Measurements from ENCODE around the gene TBC1D23.

Gene TBC1D23

DNA sequence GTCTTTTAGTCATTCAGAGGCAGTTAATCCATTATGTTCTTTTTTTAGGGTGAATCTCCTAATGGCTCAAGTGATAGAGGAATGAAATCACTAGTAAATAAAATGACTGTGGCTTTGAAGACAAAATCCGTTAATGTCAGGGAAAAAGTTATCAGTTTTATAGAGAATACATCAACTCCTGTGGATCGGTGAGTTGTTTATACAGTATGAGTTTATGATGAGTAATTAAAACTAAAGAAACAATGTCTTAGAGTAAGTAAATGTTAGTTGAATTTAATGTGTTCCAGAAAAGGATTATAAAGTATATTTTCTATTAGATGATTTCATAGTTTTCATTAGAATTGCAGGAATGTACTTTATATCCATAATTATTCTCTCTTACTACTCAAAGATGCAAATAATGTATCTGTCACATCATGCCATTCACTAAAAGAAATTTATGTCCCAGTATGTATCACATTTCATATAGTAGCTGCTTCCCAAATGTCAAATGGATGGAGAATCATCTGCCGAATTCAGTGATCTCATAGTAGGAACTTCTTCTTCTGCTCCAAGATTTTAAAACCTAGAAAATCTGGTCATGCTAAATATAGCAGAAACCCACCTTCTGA is 49.7 kb downstream of the TBC1D23 start:
- Histone ChIP-seq H3K27ac (ENCODE audit: low read depth, low read length, poor library complexity, severe bottlenecking) (no peak overlapping the region), H3K4me2 (ENCODE audit: low read length) (no peak overlapping the region), H3K36me3 (ENCODE audit: insufficient read depth, low read length) (peaks cover 19% of the 10 kb centered on the region; the same call in 1 of the 2 replicates)

DNA sequence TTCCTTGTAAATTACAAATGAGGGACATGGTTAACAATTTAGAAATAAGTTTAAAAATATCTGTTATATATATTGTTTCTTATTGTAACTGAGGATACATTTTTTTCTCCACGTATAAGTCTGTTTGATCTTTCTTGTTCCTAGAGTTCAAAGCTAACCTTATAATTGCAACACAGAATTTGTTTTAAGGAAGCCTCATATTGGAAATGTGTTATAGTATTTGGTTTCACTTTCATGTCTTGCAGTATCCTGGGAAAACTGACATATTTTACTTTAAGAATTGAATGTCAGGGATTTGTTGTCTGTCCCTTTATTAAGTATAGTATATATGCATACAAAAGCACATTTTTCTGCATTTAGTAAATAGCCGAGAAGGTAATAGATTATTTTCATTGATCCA is 50.2 kb downstream of the TBC1D23 start:
- Histone ChIP-seq H3K79me2 (ENCODE audit: insufficient read depth, low read length) (no peaks in the 10 kb centered on the region), H3K4me2 (ENCODE audit: low read length) (no peak overlapping the region), H3K4me3 (ENCODE audit: low read depth, low read length, poor library complexity, severe bottlenecking) (no peak overlapping the region), H3K36me3 (ENCODE audit: insufficient read depth, low read length) (peaks cover 16% of the 10 kb centered on the region; the same call in 1 of the 2 replicates), H4K20me1 (ENCODE audit: insufficient read depth, low read length) (no peaks in the 10 kb centered on the region), H3K27me3 (ENCODE audit: insufficient read depth, low read length) (no peaks in the 10 kb centered on the region), H3K9me3 (ENCODE audit: low read length) (no peaks in the 10 kb centered on the region), H3K9me2 (ENCODE audit: low read depth, low read length) (no peaks in the 10 kb centered on the region), H3K9ac (ENCODE audit: low read length) (no peak overlapping the region), H3K27ac (ENCODE audit: low read depth, low read length, poor library complexity, severe bottlenecking) (no peak overlapping the region), H3F3A (ENCODE audit: insufficient read depth, low read length) (no peaks in the 10 kb centered on the region), H3K4me1 (ENCODE audit: insufficient read depth, low read length, severe bottlenecking) (peaks cover 10% of the 10 kb centered on the region), H2AFZ (ENCODE audit: low read length) (no peak overlapping the region)
- TF ChIP-seq CTCF (IDR thresholded peaks at IDR 0.05; ENCODE audit: low read length) (no peak), EZH2 (IDR thresholded peaks at IDR 0.05; ENCODE audit: borderline replicate concordance, low read length) (no peak)

More for the DNA sequence above, 49.7 kb downstream of the TBC1D23 start:
- no peak overlapping the region for H2AFZ ChIP-seq (ENCODE audit: low read length)
- no peaks in the 10 kb centered on the region for H3K79me2 ChIP-seq (ENCODE audit: insufficient read depth, low read length)
- TF ChIP-seq EZH2 (IDR thresholded peaks at IDR 0.05; ENCODE audit: borderline replicate concordance, low read length), result no peak
- TF ChIP-seq CTCF (IDR thresholded peaks at IDR 0.05; ENCODE audit: low read length), result no peak
- H3K4me1 ChIP-seq (ENCODE audit: insufficient read depth, low read length, severe bottlenecking), result peaks cover 10% of the 10 kb centered on the region
- H3K9me2 ChIP-seq (ENCODE audit: low read depth, low read length), result no peaks in the 10 kb centered on the region
- no peaks in the 10 kb centered on the region for H4K20me1 ChIP-seq (ENCODE audit: insufficient read depth, low read length)
- H3K9ac ChIP-seq (ENCODE audit: low read length), result no peak overlapping the region
- H3K27me3 ChIP-seq (ENCODE audit: insufficient read depth, low read length), result no peaks in the 10 kb centered on the region
- H3K4me3 ChIP-seq (ENCODE audit: low read depth, low read length, poor library complexity, severe bottlenecking), result no peak overlapping the region
- no peaks in the 10 kb centered on the region for H3F3A ChIP-seq (ENCODE audit: insufficient read depth, low read length)
- no peaks in the 10 kb centered on the region for H3K9me3 ChIP-seq (ENCODE audit: low read length)

GRCh38 chr3:100316641-100317069 is 55.9 kb downstream of the TBC1D23 start:
- no peak overlapping the region for H3K9ac ChIP-seq (ENCODE audit: low read length)
- TF ChIP-seq CTCF (IDR thresholded peaks at IDR 0.05; ENCODE audit: low read length) (peak; percentile 66), EZH2 (IDR thresholded peaks at IDR 0.05; ENCODE audit: borderline replicate concordance, low read length) (no peak)

More at GRCh38 chr3:100316641-100317069, 55.9 kb downstream of the TBC1D23 start:
- Histone ChIP-seq H3K4me2 (ENCODE audit: low read length) (no peak overlapping the region), H3K4me3 (ENCODE audit: low read depth, low read length, poor library complexity, severe bottlenecking) (no peak overlapping the region), H3K9me3 (ENCODE audit: low read length) (no peaks in the 10 kb centered on the region), H3K9me2 (ENCODE audit: low read depth, low read length) (no peaks in the 10 kb centered on the region), H3K79me2 (ENCODE audit: insufficient read depth, low read length) (no peaks in the 10 kb centered on the region), H4K20me1 (ENCODE audit: insufficient read depth, low read length) (no peaks in the 10 kb centered on the region), H3K27me3 (ENCODE audit: insufficient read depth, low read length) (no peaks in the 10 kb centered on the region), H3K36me3 (ENCODE audit: insufficient read depth, low read length) (peaks cover 8% of the 10 kb centered on the region; the same call in 1 of the 2 replicates), H3K27ac (ENCODE audit: low read depth, low read length, poor library complexity, severe bottlenecking) (no peak overlapping the region), H3F3A (ENCODE audit: insufficient read depth, low read length) (no peaks in the 10 kb centered on the region), H2AFZ (ENCODE audit: low read length) (no peak overlapping the region), H3K4me1 (ENCODE audit: insufficient read depth, low read length, severe bottlenecking) (peaks cover 8% of the 10 kb centered on the region)
